GM10248 (cell line): ENCODE measurements around the gene VDAC1.
"Not testable (repeated sequence)": the region's sequence is repeated elsewhere in the genome, so short reads cannot be mapped to it uniquely, and the experiment has no call there.

Experiments used
- CTCF ChIA-PET: fragments of 300-600 bp; sonication (Branson Sonifier 250); formaldehyde crosslinking; extraction: SDS; loops from one replicate; lab custom pipeline; 2021; ENCODE audit warnings: antibody characterized with exemption; lab: Yijun Ruan, JAX
- POLR2A ChIA-PET: fragments of 350-650 bp; sonication (Branson Sonifier 250); formaldehyde crosslinking; extraction: SDS; loops from one replicate; lab custom pipeline; 2020; ENCODE audit warnings: antibody characterized with exemption; lab: Yijun Ruan, JAX
- DNase-seq: peaks from one replicate; pipeline ENCODE4 v3.0.0; 2012; ENCODE audit errors: extremely low spot score
- CTCF ChIP-seq: IDR thresholded peaks from 2 replicates; pipeline ENCODE4 v1.5.1; 2012; ENCODE audit warnings: mild to moderate bottlenecking, low read depth; ENCODE audit errors: extremely low read depth, missing control alignments, control extremely low read depth

The VDAC1 gene

DNA sequence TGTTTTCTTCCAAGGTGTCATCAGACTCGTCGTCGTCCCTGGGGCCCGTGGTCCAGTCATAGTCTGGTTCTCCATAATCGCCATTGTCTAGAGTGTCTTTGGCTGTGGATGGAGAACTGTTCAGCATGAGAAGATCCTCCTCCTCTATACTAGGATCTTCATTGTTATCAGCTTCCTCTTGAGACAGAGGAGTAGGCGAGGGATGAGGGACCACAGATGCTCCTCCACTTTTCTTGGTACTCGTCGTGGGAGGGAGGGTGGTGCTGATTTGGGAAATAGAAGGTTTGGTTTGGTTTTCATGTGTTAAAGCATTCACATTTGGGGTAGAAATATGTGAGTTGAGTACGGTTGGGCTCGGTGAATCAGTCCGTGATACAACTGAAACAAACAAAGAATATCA, 45.1 kb downstream of the VDAC1 start:
- ChIA-PET POLR2A (no interaction called here), CTCF (no interaction called here)
- no peak for TF ChIP-seq CTCF
- DNase-seq, result no peak

DNA sequence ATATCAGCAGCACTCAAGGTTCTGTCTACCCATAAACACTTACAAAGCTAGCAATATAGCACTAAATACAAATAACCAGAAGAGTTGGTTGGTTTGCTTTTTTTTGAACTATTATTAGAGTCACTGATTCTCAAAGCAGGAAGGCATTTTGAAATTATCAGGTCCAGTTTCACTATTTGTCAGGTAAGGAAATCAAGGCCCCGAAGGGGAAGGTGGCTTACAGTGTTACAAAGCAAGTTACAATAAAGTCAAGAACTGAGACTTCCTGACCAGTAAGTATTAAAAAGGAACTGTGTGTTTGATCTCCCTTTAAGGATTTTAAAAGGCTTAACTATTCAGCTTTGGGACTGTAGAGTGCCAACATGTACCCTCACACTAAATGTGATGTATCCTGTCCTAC, 47.2 kb downstream of the VDAC1 start:
- peak; percentile 55 for DNase-seq
- TF ChIP-seq CTCF, result no peak
- ChIA-PET CTCF (interaction anchor here (0.7 to 1.6 kb wide), 2 partner anchors 8 to 20 kb away, joined by 3 to 6 read pairs; no protein-coding TSS in a partner anchor), POLR2A (no interaction called here)

- DNase-seq, result no peak
- no peak for TF ChIP-seq CTCF
- CTCF ChIA-PET, result interaction anchor here (0.7 to 1.6 kb wide), 2 partner anchors 8 to 21 kb away, joined by 3 to 6 read pairs; no protein-coding TSS in a partner anchor
- POLR2A ChIA-PET, result interaction anchor here (0.7 kb wide), 1 partner anchor 504 kb away, joined by 6 read pairs; no protein-coding TSS in a partner anchor
These were observed 47.7 kb downstream of the VDAC1 start for GRCh38 chr5:133957080-133957479.

DNA sequence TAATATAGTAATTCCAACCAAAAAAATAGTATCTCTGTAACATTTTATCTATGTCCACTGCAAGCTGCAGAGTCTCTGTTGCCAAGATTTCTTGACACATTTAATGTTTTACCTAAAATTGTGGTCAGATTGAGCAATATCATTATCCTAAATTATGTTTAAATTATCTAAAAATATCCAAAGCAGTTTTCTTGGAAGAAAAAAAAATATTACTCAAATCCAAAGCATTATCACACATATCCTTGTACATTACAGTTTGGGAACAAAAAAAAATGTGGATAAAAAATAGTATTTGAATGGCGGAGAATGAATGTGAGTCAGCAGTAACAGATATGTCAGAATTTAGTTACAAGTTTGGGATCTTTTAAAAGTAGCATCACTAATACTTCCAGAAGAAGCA, 48.6 kb downstream of the VDAC1 start:
- POLR2A ChIA-PET, result not testable (repeated sequence)

DNA sequence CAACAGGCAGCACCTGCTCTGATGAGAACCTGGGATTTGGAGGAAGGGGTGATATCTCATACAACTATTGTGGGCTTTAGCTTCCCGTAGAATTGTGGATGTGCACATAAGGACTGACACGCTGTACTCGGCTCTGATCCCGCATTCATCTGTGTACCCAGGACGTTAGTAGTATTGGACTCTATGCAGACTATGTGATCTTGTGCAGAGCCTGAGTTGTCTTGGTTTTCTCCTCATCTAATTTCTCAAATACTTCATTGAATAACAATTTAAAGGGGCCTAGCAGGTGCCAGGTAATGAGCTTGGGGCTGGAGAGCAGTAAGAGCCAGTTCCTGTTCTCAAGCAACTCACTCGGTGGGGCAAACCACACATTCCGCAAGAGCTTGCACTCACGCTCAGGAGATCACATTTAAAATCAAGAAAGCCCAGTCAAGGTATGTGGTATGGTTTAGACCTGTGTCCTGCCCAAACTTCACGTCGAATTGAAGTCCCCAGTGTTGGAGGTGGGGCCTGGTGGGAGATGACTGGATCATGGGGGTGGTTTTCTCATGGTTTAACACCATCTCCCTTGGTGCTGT, 51.1 kb downstream of the VDAC1 start:
- CTCF ChIA-PET, result interaction anchor here (0.9 to 2.0 kb wide), 6 partner anchors 9 to 86 kb away, joined by 3 to 8 read pairs (median 4); no protein-coding TSS in a partner anchor
- TF ChIP-seq CTCF, result no peak
- no peak for DNase-seq

More for the DNA sequence above, 48.6 kb downstream of the VDAC1 start:
- CTCF ChIA-PET, result interaction anchor here (0.6 kb wide), 1 partner anchor 83 kb away, joined by 3 read pairs; no protein-coding TSS in a partner anchor
- not testable (repeated sequence) for DNase-seq

DNA sequence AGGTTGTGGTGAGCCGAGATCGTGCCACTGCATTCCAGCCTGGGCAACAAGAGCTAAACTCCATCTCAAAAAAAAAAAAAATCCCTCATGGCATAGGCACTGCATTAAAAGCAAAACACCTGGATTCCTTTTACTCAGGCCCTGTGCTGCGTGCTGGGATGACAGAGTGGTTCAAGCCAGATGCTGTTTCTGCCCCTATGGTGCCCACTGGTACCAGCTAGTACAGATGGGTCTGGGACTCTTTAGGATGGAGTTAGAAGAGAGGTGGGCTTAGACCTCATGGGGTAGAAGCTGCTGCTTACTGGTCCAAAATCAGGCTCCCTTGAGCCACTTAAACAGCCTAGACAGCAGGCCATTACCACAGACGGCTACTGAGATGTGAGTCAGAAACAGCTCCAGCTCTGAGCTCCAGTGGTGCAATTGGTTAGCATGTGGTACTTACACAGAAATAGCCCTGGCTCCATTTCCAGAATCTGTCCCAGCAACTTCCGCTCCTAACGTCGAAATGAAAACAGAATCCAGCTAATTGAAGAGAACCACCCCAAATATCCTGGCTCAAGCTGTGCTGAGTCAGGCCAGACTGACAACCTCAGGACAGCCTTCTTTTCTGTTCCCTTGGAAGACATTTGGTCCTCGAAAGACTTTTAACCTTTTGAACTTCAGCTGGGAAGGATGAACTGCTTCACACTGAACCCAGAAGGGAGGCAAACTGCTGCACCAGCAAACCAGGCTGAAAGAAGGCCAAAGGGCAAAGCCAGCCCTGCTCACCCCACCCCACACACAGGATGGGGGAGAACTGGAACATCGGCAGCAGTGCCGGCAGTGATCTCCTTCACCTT, 51.8 kb downstream of the VDAC1 start:
- no peak for DNase-seq
- no peak for TF ChIP-seq CTCF
- ChIA-PET CTCF (interaction anchor here (1.1 to 2.0 kb wide), 4 partner anchors 10 to 43 kb away, joined by 3 to 8 read pairs (median 5); no protein-coding TSS in a partner anchor), POLR2A (interaction anchor here (1.1 kb wide), 1 partner anchor 29 kb away, joined by 3 read pairs; no protein-coding TSS in a partner anchor)

More for the DNA sequence above, 51.1 kb downstream of the VDAC1 start:
- POLR2A ChIA-PET, result no interaction called here
